Right lobe of liver (tissue), 6 donors: Measurements from ENCODE around the gene CFAP61. TPM values are rescaled to one million over a fixed set of nuclear protein-coding genes. Genes with fewer than 3 reads are reported as not detected.
A peak's percentile ranks its signal among the peaks of the same experiment; 100 is the strongest.

Source experiments
- ATAC-seq, 4 donors: fragments of 200-7000 bp; cut with Tn5 transposase; one replicate each; pipeline ENCODE4 v1.9.1; 2020; ENCODE audit warnings: mild to moderate bottlenecking in 4 of 4, moderate library complexity in 4 of 4
- DNase-seq, 3 donors: peaks; one replicate each; pipeline ENCODE4 v3.0.0-alpha.2; 2020
- H3K27ac ChIP-seq, 3 donors: fragments of 200-600 bp; one replicate each; pipeline ENCODE4 v1.8.0; 2022
- H3K27me3 ChIP-seq, 2 donors: fragments of 200-600 bp; one replicate each; pipeline ENCODE4 v1.8.0; 2022
- H3K36me3 ChIP-seq, 4 donors: fragments of 200-600 bp; sonication (generic) in 1 of 4; one replicate each; pipeline versions ENCODE4 v1.5.1 to v1.8.0; 2017 to 2022; ENCODE audit warnings: control low read depth in 1 of 4
- H3K4me1 ChIP-seq, 4 donors: fragments of 200-600 bp; sonication (generic) in 1 of 4; one replicate each; pipeline versions ENCODE4 v1.5.1 to v1.8.0; 2017 to 2022; ENCODE audit warnings: control low read depth in 1 of 4
- H3K4me3 ChIP-seq, 3 donors: fragments of 200-600 bp; one replicate each; pipeline ENCODE4 v1.8.0; 2022
- H3K9me3 ChIP-seq, 4 donors: fragments of 200-600 bp; sonication (generic) in 1 of 4; one replicate each; pipeline versions ENCODE4 v1.5.1 to v1.8.0; 2017 to 2022; ENCODE audit warnings: control low read depth in 1 of 4
- POLR2A ChIP-seq: fragments of 450-650 bp; IDR thresholded peaks from one replicate; pipeline ENCODE4 v1.6.1; 2017; ENCODE audit warnings: antibody characterized with exemption, mild to moderate bottlenecking
- WGBS: methylation state at CpG from one replicate; pipeline ENCODE4 v1.1.6; 2018; ENCODE audit warnings: low coverage, low lambda C conversion rate; ENCODE audit not compliant: insufficient coverage; ENCODE audit errors: missing lambda C conversion rate; 5-methylcytosine and 5-hydroxymethylcytosine counted together
- intact Hi-C, 2 donors: fragments of 100-400 bp; cut with DNase I; formaldehyde crosslinking; loops; one replicate each; pipeline versions ENCODE4 v1.11.2 to v1.14.1; 2022
- total RNA-seq, 6 experiments: library from RNA; depleted of rRNA in 2 of 6; stranded (reverse); fragments of >200 nt in 2 of 6; fragmentation: NEBNext Ultra II Directional in 3 of 6; extraction: Animal tissue kit (Norgen Biotek cat#: 25700) in 3 of 6; gene quantifications; one replicate each; pipeline versions ENCODE4 v1.1.0 to v1.2.4, GENCODE V29; 2016 to 2023
- TF ChIP-seq, protein P1 (sequence below), 4 donors: fragments of 200-600 bp in 3 of 4; fragments of 450-650 bp in 1 of 4; IDR thresholded peaks; one replicate each; pipeline versions ENCODE4 v1.5.1 to v1.8.0; 2016 to 2022; ENCODE audit warnings: antibody characterized with exemption in 4 of 4, mild to moderate bottlenecking in 2 of 4
- donor health status: DM: no; HTN: yes; CAD: no.
- donor health status: DM: no; HTN: no; CAD: no.
- donor health status: DM: no; HTN: no; CAD: no.
- donor health status: DM: no; HTN: yes; CAD: no.
- donor health status: DM: no; HTN: yes; CAD: no.

The CFAP61 gene
- total RNA-seq, 6 experiments from 2014 or later, result not detected

DNA sequence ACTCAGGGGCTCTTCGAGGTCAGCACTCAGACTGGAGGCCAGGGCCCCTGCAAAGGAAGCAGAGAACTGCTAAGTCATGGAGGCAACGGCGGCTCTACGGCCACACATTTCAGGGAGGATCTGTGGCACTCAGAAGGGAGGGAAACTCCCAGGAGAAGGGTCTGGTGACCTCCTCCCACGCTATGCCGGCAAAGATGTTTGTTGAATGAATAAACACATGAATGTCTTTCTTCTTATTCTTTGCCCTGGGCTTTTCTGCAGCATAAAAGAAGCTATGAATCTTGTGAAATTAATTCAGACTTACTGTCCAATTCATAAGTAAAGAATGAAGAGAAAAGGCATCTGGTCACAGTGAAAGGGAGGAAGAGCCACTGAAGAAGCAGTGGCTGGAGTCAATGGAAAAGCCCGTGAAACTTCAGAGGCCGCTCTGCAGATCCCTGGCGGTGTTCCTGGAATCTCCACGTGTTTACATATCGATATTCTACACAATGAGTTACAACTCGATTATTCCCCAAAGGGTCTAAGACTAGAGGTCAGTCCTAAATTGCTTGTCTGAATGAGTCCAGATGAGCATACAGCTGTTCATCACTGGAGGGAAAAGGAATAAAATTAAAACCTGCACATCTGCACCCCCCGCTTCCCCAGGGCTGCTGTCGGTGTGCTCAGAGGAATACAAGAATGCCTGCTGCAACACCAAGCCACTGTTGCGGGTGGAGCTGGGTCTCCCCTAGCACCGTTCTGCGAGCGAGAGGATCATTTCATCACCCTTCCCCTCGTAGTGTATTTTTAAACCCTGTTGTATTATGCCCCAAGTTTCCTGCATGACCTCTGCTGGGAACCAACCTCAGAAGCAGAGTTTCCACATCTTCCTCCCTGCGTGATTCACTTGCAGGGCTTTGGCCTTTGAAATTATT, 341.1 kb downstream of the CFAP61 start:
- no peaks in the 10 kb centered on the region for H3K4me1 ChIP-seq
- no peak for TF ChIP-seq POLR2A
- TF ChIP-seq, protein P1, sequence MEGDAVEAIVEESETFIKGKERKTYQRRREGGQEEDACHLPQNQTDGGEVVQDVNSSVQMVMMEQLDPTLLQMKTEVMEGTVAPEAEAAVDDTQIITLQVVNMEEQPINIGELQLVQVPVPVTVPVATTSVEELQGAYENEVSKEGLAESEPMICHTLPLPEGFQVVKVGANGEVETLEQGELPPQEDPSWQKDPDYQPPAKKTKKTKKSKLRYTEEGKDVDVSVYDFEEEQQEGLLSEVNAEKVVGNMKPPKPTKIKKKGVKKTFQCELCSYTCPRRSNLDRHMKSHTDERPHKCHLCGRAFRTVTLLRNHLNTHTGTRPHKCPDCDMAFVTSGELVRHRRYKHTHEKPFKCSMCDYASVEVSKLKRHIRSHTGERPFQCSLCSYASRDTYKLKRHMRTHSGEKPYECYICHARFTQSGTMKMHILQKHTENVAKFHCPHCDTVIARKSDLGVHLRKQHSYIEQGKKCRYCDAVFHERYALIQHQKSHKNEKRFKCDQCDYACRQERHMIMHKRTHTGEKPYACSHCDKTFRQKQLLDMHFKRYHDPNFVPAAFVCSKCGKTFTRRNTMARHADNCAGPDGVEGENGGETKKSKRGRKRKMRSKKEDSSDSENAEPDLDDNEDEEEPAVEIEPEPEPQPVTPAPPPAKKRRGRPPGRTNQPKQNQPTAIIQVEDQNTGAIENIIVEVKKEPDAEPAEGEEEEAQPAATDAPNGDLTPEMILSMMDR (IDR thresholded peaks at IDR 0.05), result no peak
- H3K27me3 ChIP-seq, result no peaks in the 10 kb centered on the region
- WGBS, result 74% methylated on average over 13 of the region's 20 CpGs
- intact Hi-C loops, result no loop called here
- no peak overlapping the region for H3K27ac ChIP-seq
- ATAC-seq (no peak), DNase-seq (no peak)
- H3K9me3 ChIP-seq, result no peaks in the 10 kb centered on the region
- no peak overlapping the region for H3K4me3 ChIP-seq
- peaks cover 0 to 32% (median 10%) of the 10 kb centered on the region in 4 donors for H3K36me3 ChIP-seq

DNA sequence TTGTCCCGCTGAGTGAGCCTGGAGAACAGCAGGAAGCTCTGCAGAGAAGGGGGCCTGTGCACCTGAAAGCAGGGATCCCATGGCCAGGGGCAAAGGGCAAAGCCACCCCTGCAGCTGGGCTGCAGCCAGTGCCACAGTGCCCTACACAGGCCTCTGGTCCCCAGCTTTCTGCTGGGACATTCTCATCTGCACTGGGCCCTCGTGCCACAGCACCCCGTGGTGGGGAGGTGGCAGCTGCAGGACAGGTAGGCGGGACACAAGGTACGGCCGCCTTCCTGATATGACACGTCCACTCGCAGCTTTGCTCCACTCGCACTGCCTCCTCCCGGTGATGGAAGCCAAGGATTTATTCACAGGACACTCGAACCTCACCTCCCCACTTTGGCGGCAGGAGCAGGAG, 342.8 kb downstream of the CFAP61 start:
- peaks cover 0 to 6% (median 0%) of the 10 kb centered on the region in 4 donors for H3K4me1 ChIP-seq
- H3K4me3 ChIP-seq, result no peak overlapping the region
- no peaks in the 10 kb centered on the region for H3K9me3 ChIP-seq
- ATAC-seq (no peak), DNase-seq (no peak)
- no peaks in the 10 kb centered on the region for H3K27me3 ChIP-seq
- H3K36me3 ChIP-seq, result peaks cover 0 to 32% (median 10%) of the 10 kb centered on the region in 4 donors
- intact Hi-C loops, result no loop called here
- 85% methylated on average over 5 of the region's 12 CpGs for whole genome bisulfite sequencing
- TF ChIP-seq, protein P1 (IDR thresholded peaks at IDR 0.05), result no peak
- no peak for TF ChIP-seq POLR2A
- no peak overlapping the region for H3K27ac ChIP-seq

DNA sequence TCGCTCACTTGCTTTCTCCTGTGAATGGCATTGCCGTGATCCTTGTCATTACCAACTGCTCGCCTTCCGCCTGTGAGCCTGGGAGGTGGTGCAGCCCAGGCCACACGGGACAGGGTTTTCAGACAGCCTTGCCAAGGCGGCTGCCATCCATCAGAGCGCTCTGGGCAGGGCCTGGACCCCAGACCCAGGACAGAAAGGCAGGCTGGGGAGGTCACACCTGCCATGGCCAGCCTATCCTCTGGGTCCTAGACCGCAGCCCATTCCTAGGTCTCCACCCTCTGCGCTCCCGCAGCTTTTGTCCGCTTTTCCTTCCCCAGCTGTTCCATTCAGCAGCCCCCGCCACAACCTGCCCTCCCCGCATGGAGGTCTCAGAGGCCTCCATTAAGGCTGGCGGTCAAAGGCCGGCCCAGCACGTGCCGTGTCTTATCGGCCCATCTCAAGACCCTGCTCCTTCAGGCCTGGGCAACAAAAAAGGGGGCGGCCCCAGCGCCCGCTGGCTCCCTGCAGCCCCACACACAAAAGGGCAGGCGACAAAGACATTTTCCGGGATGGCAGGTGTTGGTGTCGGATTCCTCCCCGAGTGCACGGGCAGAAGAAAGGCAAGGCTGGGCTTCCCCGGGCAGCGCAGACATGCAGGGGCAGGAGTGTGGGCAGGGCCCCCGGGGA, 343.7 kb downstream of the CFAP61 start:
- WGBS, result 97% methylated on average over 10 of the region's 29 CpGs
- intact Hi-C loops, result no loop called here
- TF ChIP-seq, protein P1 (IDR thresholded peaks at IDR 0.05), result no peak
- TF ChIP-seq POLR2A, result no peak

DNA sequence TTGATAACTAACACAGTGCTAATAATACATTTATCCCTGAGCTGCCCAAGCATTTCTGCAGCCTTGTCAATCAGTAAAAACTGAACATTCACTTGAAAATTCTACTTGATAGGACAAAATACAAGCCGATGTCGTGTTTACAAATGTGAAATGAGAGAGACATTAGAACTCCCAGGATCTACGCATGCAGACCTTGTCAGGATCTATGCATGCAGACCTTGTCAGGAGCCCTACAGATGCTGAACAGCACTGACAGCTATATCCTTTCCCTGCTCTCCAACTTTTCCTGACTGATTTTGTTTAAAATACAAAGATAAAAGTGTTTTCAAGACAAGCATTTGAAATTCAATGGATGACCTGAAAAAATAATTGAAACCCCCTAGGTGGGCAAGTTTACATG, 344.5 kb downstream of the CFAP61 start:
- Histone ChIP-seq H3K36me3 (peaks cover 0 to 20% (median 10%) of the 10 kb centered on the region in 4 donors), H3K4me1 (peaks cover 0 to 10% (median 0%) of the 10 kb centered on the region in 4 donors), H3K27ac (no peak overlapping the region), H3K27me3 (no peaks in the 10 kb centered on the region), H3K4me3 (no peak overlapping the region), H3K9me3 (no peaks in the 10 kb centered on the region)
- 100% methylated on average over 3 of the region's 3 CpGs for WGBS
- no peak for TF ChIP-seq POLR2A
- TF ChIP-seq, protein P1 (IDR thresholded peaks at IDR 0.05), result no peak
- intact Hi-C loops, result no loop called here
- ATAC-seq (no peak), DNase-seq (no peak)

More for the DNA sequence above, 343.7 kb downstream of the CFAP61 start:
- peak in 1 of 4 donors; percentile 7 for ATAC-seq
- DNase-seq, result no peak
- Histone ChIP-seq H3K9me3 (no peaks in the 10 kb centered on the region), H3K4me3 (no peak overlapping the region), H3K4me1 (peaks cover 0 to 10% (median 0%) of the 10 kb centered on the region in 4 donors), H3K36me3 (peaks cover 0 to 27% (median 10%) of the 10 kb centered on the region in 4 donors), H3K27me3 (no peaks in the 10 kb centered on the region), H3K27ac (no peak overlapping the region)
